Right lobe of liver (tissue), 4 donors: ENCODE results near the gene LRRC75A.

Experiments
- CTCF ChIP-seq, 4 donors: fragments of 200-600 bp in 3 of 4; fragments of 450-650 bp in 1 of 4; IDR thresholded peaks; one replicate each; pipeline versions ENCODE4 v1.5.1 to v1.8.0; 2016 to 2022; ENCODE audit warnings: antibody characterized with exemption in 4 of 4, mild to moderate bottlenecking in 2 of 4
- POLR2A ChIP-seq: fragments of 450-650 bp; IDR thresholded peaks from one replicate; pipeline ENCODE4 v1.6.1; 2017; ENCODE audit warnings: antibody characterized with exemption, mild to moderate bottlenecking
- donor health status: DM: no; HTN: no; CAD: no.
- donor health status: DM: no; HTN: no; CAD: no.
- donor health status: DM: no; HTN: yes; CAD: no.

GRCh38 chr17:16475179-16475704 is 16.8 kb downstream of the LRRC75A start:
- TF ChIP-seq CTCF (IDR thresholded peaks at IDR 0.05): no peak
- TF ChIP-seq POLR2A: no peak
